HG03469 (cell line): ENCODE measurements around the gene P2RY2.

ENCODE experiments used
- ATAC-seq: cut with Tn5 transposase; IDR thresholded peaks from one replicate; pipeline ENCODE4 v1.9.1; 2021; ENCODE audit warnings: mild to moderate bottlenecking, moderate library complexity, moderate number of reproducible peaks; ENCODE audit not compliant: unreplicated experiment

The P2RY2 gene

GRCh38 chr11:73204711-73205121 is 13.4 kb upstream of the P2RY2 start:
- ATAC-seq = no peak

- ATAC-seq = no peak
These were observed 12.3 kb upstream of the P2RY2 start for GRCh38 chr11:73205661-73206343.

GRCh38 chr11:73206801-73207200 is 11.3 kb upstream of the P2RY2 start:
- ATAC-seq = no peak

GRCh38 chr11:73209892-73210291 is 8.2 kb upstream of the P2RY2 start:
- ATAC-seq = no peak

- ATAC-seq = no peak
These were observed 7.0 kb upstream of the P2RY2 start for GRCh38 chr11:73210916-73211667.

- no peak for ATAC-seq
These were observed 4.6 kb upstream of the P2RY2 start for GRCh38 chr11:73213196-73214143.

GRCh38 chr11:73215191-73216134 is 2.6 kb upstream of the P2RY2 start:
- ATAC-seq = no peak

- no peak for ATAC-seq
These were observed 1.6 kb upstream of the P2RY2 start for GRCh38 chr11:73216465-73216864.

- no peak for ATAC-seq
These were observed 811 bp upstream of the P2RY2 start for GRCh38 chr11:73217131-73217809.

GRCh38 chr11:73217810-73218105 is 323 bp upstream of the P2RY2 start:
- ATAC-seq = no peak

- ATAC-seq = no peak
These were observed 742 bp downstream of the P2RY2 start for GRCh38 chr11:73218830-73219215.

GRCh38 chr11:73219396-73220285 is 1.6 kb downstream of the P2RY2 start:
- no peak for ATAC-seq

GRCh38 chr11:73221451-73221850 is 3.4 kb downstream of the P2RY2 start:
- ATAC-seq = no peak

- no peak for ATAC-seq
These were observed 3.9 kb downstream of the P2RY2 start for GRCh38 chr11:73221996-73222395.

GRCh38 chr11:73223998-73224730 is 6.1 kb downstream of the P2RY2 start:
- ATAC-seq = no peak

- ATAC-seq = no peak
These were observed 7.1 kb downstream of the P2RY2 start for GRCh38 chr11:73225001-73225686.

GRCh38 chr11:73225851-73226250 is 7.8 kb downstream of the P2RY2 start:
- ATAC-seq = no peak
